ENCODE data around the gene PRXL2A.

DNA sequence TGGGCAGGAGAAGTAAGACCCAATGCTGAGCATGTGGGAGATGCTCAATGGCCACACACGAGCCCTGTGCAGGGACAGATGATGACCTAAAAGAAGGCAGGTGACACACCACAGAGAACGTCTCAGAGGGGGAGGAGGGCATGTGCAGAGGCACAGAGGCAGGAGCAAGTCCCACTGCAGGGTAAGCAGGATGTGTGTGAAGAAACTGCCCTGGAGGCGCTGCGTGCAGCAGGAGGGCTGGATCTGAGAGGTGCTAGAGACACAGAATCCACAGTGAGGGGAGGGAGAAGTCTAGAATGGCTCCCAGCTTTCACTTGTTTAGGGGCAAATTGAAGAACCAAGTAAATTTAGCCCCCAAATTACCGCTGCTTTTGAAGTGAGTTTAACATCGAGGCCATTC, 36.9 kb upstream of the PRXL2A start:
- TF ChIP-seq POLR2A (IDR thresholded peaks at IDR 0.05) = no peak
- TF ChIP-seq, protein P1, sequence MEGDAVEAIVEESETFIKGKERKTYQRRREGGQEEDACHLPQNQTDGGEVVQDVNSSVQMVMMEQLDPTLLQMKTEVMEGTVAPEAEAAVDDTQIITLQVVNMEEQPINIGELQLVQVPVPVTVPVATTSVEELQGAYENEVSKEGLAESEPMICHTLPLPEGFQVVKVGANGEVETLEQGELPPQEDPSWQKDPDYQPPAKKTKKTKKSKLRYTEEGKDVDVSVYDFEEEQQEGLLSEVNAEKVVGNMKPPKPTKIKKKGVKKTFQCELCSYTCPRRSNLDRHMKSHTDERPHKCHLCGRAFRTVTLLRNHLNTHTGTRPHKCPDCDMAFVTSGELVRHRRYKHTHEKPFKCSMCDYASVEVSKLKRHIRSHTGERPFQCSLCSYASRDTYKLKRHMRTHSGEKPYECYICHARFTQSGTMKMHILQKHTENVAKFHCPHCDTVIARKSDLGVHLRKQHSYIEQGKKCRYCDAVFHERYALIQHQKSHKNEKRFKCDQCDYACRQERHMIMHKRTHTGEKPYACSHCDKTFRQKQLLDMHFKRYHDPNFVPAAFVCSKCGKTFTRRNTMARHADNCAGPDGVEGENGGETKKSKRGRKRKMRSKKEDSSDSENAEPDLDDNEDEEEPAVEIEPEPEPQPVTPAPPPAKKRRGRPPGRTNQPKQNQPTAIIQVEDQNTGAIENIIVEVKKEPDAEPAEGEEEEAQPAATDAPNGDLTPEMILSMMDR (IDR thresholded peaks at IDR 0.05) = no peak
